K562 (cell line): ENCODE measurements around the gene LAMA1. TPM values are rescaled to one million over a fixed set of nuclear protein-coding genes. Genes with fewer than 3 reads are reported as not detected.

Source experiments
- CHD1 ChIP-seq: fragments of 200-600 bp; sonication (generic); IDR thresholded peaks from one replicate; pipeline ENCODE4 v1.6.1; 2012; ENCODE audit warnings: mild to moderate bottlenecking, moderate library complexity, low read length, inconsistent platforms
- CHD7 ChIP-seq: fragments of 200-600 bp; sonication (generic); IDR thresholded peaks from one replicate; pipeline ENCODE4 v1.6.1; 2012; ENCODE audit warnings: mild to moderate bottlenecking, low read depth, low read length, inconsistent platforms
- DDX20 ChIP-seq: fragments of 450-650 bp; IDR thresholded peaks from 2 replicates; pipeline ENCODE4 v1.6.1; 2016; ENCODE audit warnings: missing genetic modification characterization, low read depth, mild to moderate bottlenecking, missing compliant biosample characterization, moderate library complexity
- SIN3A ChIP-seq, 2 experiments: fragments of 150-350 bp in 1 of 2; IDR thresholded peaks; 2 replicates each; pipeline ENCODE4 v1.6.1; 2011 to 2016; ENCODE audit warnings: borderline replicate concordance in 2 of 2, low read depth in 2 of 2, low read length in 2 of 2, mild to moderate bottlenecking in 2 of 2, moderate library complexity in 2 of 2; ENCODE audit not compliant: control insufficient read depth in 1 of 2
- SNAPC5 ChIP-seq: fragments of 250-450 bp; sonication (Bioruptor Pico); IDR thresholded peaks from 2 replicates; pipeline ENCODE4 v1.8.0; 2021; ENCODE audit warnings: moderate library complexity, mild to moderate bottlenecking, inconsistent platforms
- SRSF3 ChIP-seq: fragments of 200-400 bp; formaldehyde crosslinking; IDR thresholded peaks from 2 replicates; pipeline ENCODE4 v1.6.1; 2016; ENCODE audit warnings: mild to moderate bottlenecking, low read length, moderate library complexity; ENCODE audit not compliant: insufficient read depth
- TCF7 ChIP-seq: sonication (generic); IDR thresholded peaks from 2 replicates; pipeline ENCODE4 v1.6.1; 2016; ENCODE audit warnings: antibody characterized with exemption, borderline replicate concordance
- U2AF1 ChIP-seq: fragments of 200-400 bp; formaldehyde crosslinking; optimal IDR thresholded peaks from 2 replicates; pipeline ENCODE3; 2017; ENCODE audit warnings: mild to moderate bottlenecking, low read depth, low read length, moderate library complexity
- VEZF1 ChIP-seq: fragments of 200-800 bp; sonication (Bioruptor generic); IDR thresholded peaks from 2 replicates; pipeline ENCODE4 v1.6.1; 2017; ENCODE audit warnings: missing genetic modification characterization, missing compliant biosample characterization
- polyA plus RNA-seq, 8 experiments: library from polyadenylated mRNA; depleted of rRNA in 4 of 8; stranded (reverse) in 5 of 8; unstranded in 3 of 8; fragments of >200 nt; fragmentation: Nextera tagmentation in 2 of 8; fragmentation: Illumina TruSeq in 1 of 8; extraction: Ambion mirVana in 2 of 8; extraction: Trizol in 1 of 8; gene quantifications; 2 replicates each; pipeline versions ENCODE4 v1.2.1 to v1.2.3, GENCODE V29; 2011 to 2014; ENCODE audit warnings: inconsistent platforms in 1 of 8, missing spikeins in 1 of 8
- total RNA-seq, 7 experiments: library from RNA; depleted of rRNA in 6 of 7; stranded (reverse); fragments of >200 nt in 6 of 7; fragmentation: Illumina TruSeq in 2 of 7; extraction: Trizol in 2 of 7; gene quantifications; 2 replicates each; pipeline versions ENCODE4 v1.2.1 to v1.2.3, GENCODE V29; 2011 to 2021; ENCODE audit warnings: low replicate concordance in 1 of 7

The LAMA1 gene
- total and polyA plus RNA-seq, 9 of the 15 experiments (the other 6 are each of a cell fraction or from before 2014, with no cell fraction given), result 0.04 TPM; not detected in 8

GRCh38 chr18:6920099-6920955 is 197.3 kb downstream of the LAMA1 start (continued):
- TF ChIP-seq DDX20 (tag) (no peak), CHD7 (no peak), CHD1 (no peak), TCF7 (no peak), VEZF1 (CRISPR knock-in tag) (no peak), SNAPC5 (CRISPR knock-in tag) (no peak), SRSF3 (no peak), SIN3A (IDR thresholded peaks at IDR 0.05; ENCODE audit: borderline replicate concordance in 2 of 2, control insufficient read depth in 1 of 2, low read depth in 2 of 2, low read length in 2 of 2) (no peak), U2AF1 (no peak)
